Measurements from ENCODE around the gene RAB3GAP1.
A peak's percentile ranks its signal among the peaks of the same experiment; 100 is the strongest.

The RAB3GAP1 gene

DNA sequence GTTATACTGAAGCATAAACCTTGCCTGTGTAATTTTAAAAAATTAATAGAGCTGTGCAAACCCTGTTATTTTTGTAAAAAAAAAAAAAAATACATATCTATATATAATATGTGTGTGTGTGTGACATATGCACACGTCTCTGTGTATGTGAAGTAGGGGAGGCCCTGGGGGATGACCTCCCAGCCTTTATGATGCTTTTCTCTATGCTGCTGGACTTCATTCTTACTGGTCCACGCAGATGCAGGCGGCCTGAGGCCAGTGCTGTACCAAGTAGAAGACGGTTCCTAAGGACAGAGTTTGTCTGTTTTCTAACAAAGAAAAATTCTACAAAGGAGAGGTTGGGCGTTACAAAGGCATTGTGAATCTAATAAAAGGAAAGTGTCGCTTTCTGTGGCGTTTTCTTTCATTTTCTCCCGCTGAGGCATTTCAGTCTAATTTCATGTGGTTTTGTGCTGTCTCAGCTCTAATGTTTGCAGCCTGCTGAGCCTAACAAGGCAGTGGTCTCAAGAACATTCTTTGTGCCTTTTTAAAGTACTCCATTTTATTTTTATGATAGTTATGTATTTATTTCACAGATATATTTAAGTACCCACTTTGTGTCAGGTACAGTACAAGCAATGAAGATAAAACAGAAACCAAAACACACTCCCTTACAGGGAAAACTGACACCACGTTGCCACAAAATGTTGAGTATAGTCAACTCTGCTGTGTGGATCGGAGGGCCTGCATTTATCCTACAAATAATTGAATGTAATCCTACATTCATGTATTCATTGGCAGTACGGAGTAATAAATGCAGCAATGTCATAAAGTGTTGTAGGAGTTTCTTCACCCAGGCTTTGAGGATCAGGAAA, 118.0 kb downstream of the RAB3GAP1 start:
- in situ Hi-C loops (cut with MboI; ENCODE audit: low sequenced_read_pairs) = no loop called here
- no peaks in the 10 kb centered on the region for H3K9me3 ChIP-seq
- H3K4me1 ChIP-seq = peaks cover 24% of the 10 kb centered on the region
- no peak overlapping the region for H3K4me3 ChIP-seq
- peaks cover 22% of the 10 kb centered on the region for H3K36me3 ChIP-seq (replicated peaks)
- DNase-seq (ENCODE audit: low spot score in 2 of 2) = peak; percentile 61 to 74
- no peaks in the 10 kb centered on the region for H3K27me3 ChIP-seq (ENCODE audit: low read depth)

- no peak for DNase-seq (ENCODE audit: low spot score in 2 of 2)
- peaks cover 7% of the 10 kb centered on the region for H3K4me1 ChIP-seq
- H3K27me3 ChIP-seq (ENCODE audit: low read depth) = no peaks in the 10 kb centered on the region
- H3K36me3 ChIP-seq (replicated peaks) = peaks cover 11% of the 10 kb centered on the region
- peaks cover 8% of the 10 kb centered on the region for H3K9me3 ChIP-seq
- no peak overlapping the region for H3K4me3 ChIP-seq
- in situ Hi-C loops (cut with MboI; ENCODE audit: low sequenced_read_pairs) = no loop called here
Measured at GRCh38 chr2:135174049-135174809, 122.1 kb downstream of the RAB3GAP1 start.

DNA sequence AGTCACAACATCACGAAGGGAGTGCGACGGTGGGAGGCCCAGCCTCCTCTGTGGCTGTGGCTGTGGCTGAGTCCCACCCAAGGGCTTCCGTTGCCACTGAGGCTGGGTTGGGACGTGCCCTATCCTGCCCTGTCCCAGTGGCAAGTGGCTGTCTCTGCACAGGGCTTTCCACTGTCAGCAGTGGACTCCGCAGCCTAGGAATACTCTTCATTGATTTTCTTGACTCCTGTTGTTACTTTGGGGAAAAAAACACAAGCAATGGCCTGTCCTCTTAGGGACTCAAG, 122.7 kb downstream of the RAB3GAP1 start:
- Histone ChIP-seq H3K36me3 (replicated peaks) (peaks cover 7% of the 10 kb centered on the region; the same call in 1 of the 2 replicates), H3K4me3 (no peak overlapping the region), H3K27me3 (ENCODE audit: low read depth) (no peaks in the 10 kb centered on the region), H3K4me1 (peaks cover 5% of the 10 kb centered on the region), H3K9me3 (peaks cover 8% of the 10 kb centered on the region)
- DNase-seq (ENCODE audit: low spot score in 2 of 2) = no peak
- in situ Hi-C loops (cut with MboI; ENCODE audit: low sequenced_read_pairs) = no loop called here

- peaks cover 8% of the 10 kb centered on the region for H3K9me3 ChIP-seq
- peaks cover 5% of the 10 kb centered on the region for H3K4me1 ChIP-seq
- peaks cover 7% of the 10 kb centered on the region; the same call in 1 of the 2 replicates for H3K36me3 ChIP-seq (replicated peaks)
- DNase-seq (ENCODE audit: low spot score in 2 of 2) = no peak
- H3K27me3 ChIP-seq (ENCODE audit: low read depth) = no peaks in the 10 kb centered on the region
- no peak overlapping the region for H3K4me3 ChIP-seq
- in situ Hi-C loops (cut with MboI; ENCODE audit: low sequenced_read_pairs) = no loop called here
Measured at GRCh38 chr2:135175177-135175576, 123.1 kb downstream of the RAB3GAP1 start.

- Histone ChIP-seq H3K4me1 (no peaks in the 10 kb centered on the region), H3K27me3 (ENCODE audit: low read depth) (no peaks in the 10 kb centered on the region), H3K4me3 (no peak overlapping the region), H3K9me3 (peaks cover 8% of the 10 kb centered on the region), H3K36me3 (replicated peaks) (0 out of 2 replicates have a peak, but pooled peaks cover 2% of the 10 kb centered on the region)
- no peak for DNase-seq (ENCODE audit: low spot score in 2 of 2)
- in situ Hi-C loops (cut with MboI; ENCODE audit: low sequenced_read_pairs) = no loop called here
Measured at GRCh38 chr2:135179689-135180088, 127.6 kb downstream of the RAB3GAP1 start.

DNA sequence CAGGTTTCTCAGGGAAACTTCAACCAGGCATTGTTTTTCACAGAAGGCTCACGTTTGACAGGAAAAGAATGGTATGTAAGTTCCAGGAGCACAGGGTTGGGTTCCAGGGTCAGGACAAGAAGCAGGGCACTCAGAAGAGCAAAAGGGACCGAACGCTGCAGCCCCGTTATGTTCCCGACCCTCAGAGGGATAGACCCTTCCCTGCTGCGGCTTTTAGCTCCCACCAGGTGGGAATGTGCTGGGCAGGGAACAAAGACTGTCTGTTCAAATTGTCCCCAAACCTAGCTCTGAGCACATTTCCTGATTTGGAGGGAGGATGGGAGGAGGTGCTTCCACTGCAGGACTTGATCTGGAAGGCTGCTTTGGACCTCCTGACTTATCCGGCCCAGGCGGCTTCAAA, 130.1 kb downstream of the RAB3GAP1 start:
- Histone ChIP-seq H3K36me3 (replicated peaks) (no peaks in the 10 kb centered on the region), H3K9me3 (peaks cover 3% of the 10 kb centered on the region; the same call in 1 of the 2 replicates), H3K4me1 (no peaks in the 10 kb centered on the region), H3K4me3 (no peak overlapping the region), H3K27me3 (ENCODE audit: low read depth) (no peaks in the 10 kb centered on the region)
- no peak for DNase-seq (ENCODE audit: low spot score in 2 of 2)
- in situ Hi-C loops (cut with MboI; ENCODE audit: low sequenced_read_pairs) = no loop called here

GRCh38 chr2:135182601-135183000, 130.5 kb downstream of the RAB3GAP1 start:
- no peak for DNase-seq (ENCODE audit: low spot score in 2 of 2)
- Histone ChIP-seq H3K4me3 (no peak overlapping the region), H3K9me3 (peaks cover 2% of the 10 kb centered on the region; the same call in 1 of the 2 replicates), H3K4me1 (no peaks in the 10 kb centered on the region), H3K27me3 (ENCODE audit: low read depth) (no peaks in the 10 kb centered on the region), H3K36me3 (replicated peaks) (no peaks in the 10 kb centered on the region)
- in situ Hi-C loops (cut with MboI; ENCODE audit: low sequenced_read_pairs) = no loop called here

GRCh38 chr2:135183822-135184221, 131.7 kb downstream of the RAB3GAP1 start:
- in situ Hi-C loops (cut with MboI; ENCODE audit: low sequenced_read_pairs) = no loop called here
- no peak for DNase-seq (ENCODE audit: low spot score in 2 of 2)
- no peak overlapping the region for H3K4me3 ChIP-seq
- no peaks in the 10 kb centered on the region for H3K4me1 ChIP-seq
- no peaks in the 10 kb centered on the region for H3K9me3 ChIP-seq
- H3K27me3 ChIP-seq (ENCODE audit: low read depth) = no peaks in the 10 kb centered on the region
- no peaks in the 10 kb centered on the region for H3K36me3 ChIP-seq (replicated peaks)

- DNase-seq (ENCODE audit: low spot score in 2 of 2) = no peak
- no peaks in the 10 kb centered on the region for H3K27me3 ChIP-seq (ENCODE audit: low read depth)
- 0 out of 2 replicates have a peak, but pooled peaks cover 3% of the 10 kb centered on the region for H3K9me3 ChIP-seq
- H3K36me3 ChIP-seq (replicated peaks) = no peaks in the 10 kb centered on the region
- H3K4me1 ChIP-seq = no peaks in the 10 kb centered on the region
- H3K4me3 ChIP-seq = no peak overlapping the region
- in situ Hi-C loops (cut with MboI; ENCODE audit: low sequenced_read_pairs) = no loop called here
Measured at GRCh38 chr2:135186054-135186453, 134.0 kb downstream of the RAB3GAP1 start.

- H3K9me3 ChIP-seq = 0 out of 2 replicates have a peak, but pooled peaks cover 3% of the 10 kb centered on the region
- H3K4me3 ChIP-seq = no peak overlapping the region
- no peaks in the 10 kb centered on the region for H3K36me3 ChIP-seq (replicated peaks)
- no peak for DNase-seq (ENCODE audit: low spot score in 2 of 2)
- in situ Hi-C loops (cut with MboI; ENCODE audit: low sequenced_read_pairs) = no loop called here
- H3K4me1 ChIP-seq = no peaks in the 10 kb centered on the region
- H3K27me3 ChIP-seq (ENCODE audit: low read depth) = no peaks in the 10 kb centered on the region
Measured at GRCh38 chr2:135187270-135187669, 135.2 kb downstream of the RAB3GAP1 start.

DNA sequence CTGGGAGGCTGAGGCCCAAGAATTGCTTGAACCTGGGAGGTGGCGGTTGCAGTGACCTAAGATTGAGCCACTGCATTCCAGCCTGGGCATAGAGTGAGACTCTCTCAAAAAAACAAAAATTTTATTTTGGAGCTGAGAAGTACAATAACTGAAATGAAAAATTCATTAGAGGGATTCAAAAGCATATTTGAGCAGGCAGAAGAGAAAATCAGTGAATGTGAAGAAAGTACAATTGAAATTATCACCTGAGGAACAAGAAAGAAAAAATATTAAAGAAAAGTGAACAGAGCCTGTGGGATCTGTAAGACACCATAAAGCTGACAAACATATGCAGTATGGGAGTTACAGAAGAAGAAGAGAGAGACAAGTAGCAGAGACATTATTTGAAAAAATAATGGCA, 137.1 kb downstream of the RAB3GAP1 start:
- Histone ChIP-seq H3K4me1 (no peaks in the 10 kb centered on the region), H3K27me3 (ENCODE audit: low read depth) (no peaks in the 10 kb centered on the region), H3K4me3 (no peak overlapping the region), H3K36me3 (replicated peaks) (no peaks in the 10 kb centered on the region), H3K9me3 (0 out of 2 replicates have a peak, but pooled peaks cover 3% of the 10 kb centered on the region)
- no peak for DNase-seq (ENCODE audit: low spot score in 2 of 2)
- in situ Hi-C loops (cut with MboI; ENCODE audit: low sequenced_read_pairs) = no loop called here

DNA sequence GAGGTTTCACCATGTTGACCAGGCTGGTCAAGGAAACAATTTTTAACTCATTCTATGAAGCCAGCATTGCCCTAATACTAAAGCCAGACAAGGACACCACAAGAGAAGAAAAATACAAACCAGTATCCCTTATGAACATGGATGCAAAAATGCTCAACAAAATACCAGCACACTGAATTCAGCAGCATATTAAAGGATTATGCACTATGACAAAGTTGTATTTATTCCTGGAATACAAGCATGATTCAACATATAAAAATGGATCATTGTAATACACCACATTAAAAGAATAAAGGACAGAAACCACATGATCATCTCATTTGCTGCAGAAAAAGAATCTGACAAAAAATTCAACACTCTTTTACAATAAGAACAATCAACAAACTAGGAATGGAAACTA, 138.7 kb downstream of the RAB3GAP1 start:
- Histone ChIP-seq H3K4me1 (no peaks in the 10 kb centered on the region), H3K36me3 (replicated peaks) (no peaks in the 10 kb centered on the region), H3K27me3 (ENCODE audit: low read depth) (no peaks in the 10 kb centered on the region), H3K4me3 (no peak overlapping the region), H3K9me3 (0 out of 2 replicates have a peak, but pooled peaks cover 3% of the 10 kb centered on the region)
- DNase-seq (ENCODE audit: low spot score in 2 of 2) = no peak
- in situ Hi-C loops (cut with MboI; ENCODE audit: low sequenced_read_pairs) = no loop called here

GRCh38 chr2:135198481-135198880, 146.4 kb downstream of the RAB3GAP1 start:
- no peak overlapping the region for H3K4me3 ChIP-seq
- H3K27me3 ChIP-seq (ENCODE audit: low read depth) = no peaks in the 10 kb centered on the region
- no peak for DNase-seq (ENCODE audit: low spot score in 2 of 2)
- in situ Hi-C loops (cut with MboI; ENCODE audit: low sequenced_read_pairs) = no loop called here
- H3K4me1 ChIP-seq = no peaks in the 10 kb centered on the region
- no peaks in the 10 kb centered on the region for H3K9me3 ChIP-seq
- no peaks in the 10 kb centered on the region for H3K36me3 ChIP-seq (replicated peaks)

DNA sequence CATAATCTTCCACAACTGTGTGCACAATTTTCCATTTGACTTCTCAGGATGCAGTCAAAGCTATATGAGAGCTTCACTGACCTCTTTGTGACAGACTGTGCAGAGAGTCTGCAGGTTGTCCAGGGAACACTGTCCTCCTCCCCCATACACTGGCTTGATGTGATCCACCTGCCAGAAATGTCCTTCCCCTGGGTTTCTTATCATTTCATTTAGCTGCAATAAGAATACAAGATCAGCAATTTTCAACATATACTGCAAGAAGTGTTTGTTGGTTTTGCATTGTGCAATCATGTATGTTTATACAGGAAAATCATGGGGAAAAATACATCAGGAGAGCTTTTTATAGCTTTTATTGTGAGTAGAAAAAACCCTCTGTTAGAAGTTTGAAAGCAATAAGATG, 150.7 kb downstream of the RAB3GAP1 start:
- Histone ChIP-seq H3K4me1 (no peaks in the 10 kb centered on the region), H3K36me3 (replicated peaks) (no peaks in the 10 kb centered on the region), H3K27me3 (ENCODE audit: low read depth) (no peaks in the 10 kb centered on the region), H3K9me3 (no peaks in the 10 kb centered on the region), H3K4me3 (no peak overlapping the region)
- in situ Hi-C loops (cut with MboI; ENCODE audit: low sequenced_read_pairs) = no loop called here
- no peak for DNase-seq (ENCODE audit: low spot score in 2 of 2)
